Lower leg skin (tissue), 4 donors: Measurements from ENCODE around the gene ZNF844. TPM values are rescaled to one million over a fixed set of nuclear protein-coding genes. Genes with fewer than 3 reads are reported as not detected.

ENCODE experiments used
- DNase-seq, 2 donors: peaks; one replicate each; pipeline ENCODE4 v3.0.0-alpha.2; 2019; ENCODE audit warnings: low spot score in 2 of 2
- H3K4me3 ChIP-seq: fragments of 200-600 bp; sonication (generic); 2 replicates; pipeline ENCODE4 v1.5.1; 2017; ENCODE audit warnings: mild to moderate bottlenecking, low read depth; ENCODE audit not compliant: poor library complexity, severe bottlenecking
- CTCF ChIP-seq, 3 donors: fragments of 450-650 bp; IDR thresholded peaks; one replicate each; pipeline ENCODE4 v1.5.1; 2016; ENCODE audit warnings: antibody characterized with exemption in 3 of 3, mild to moderate bottlenecking in 3 of 3, moderate library complexity in 2 of 3
- POLR2A ChIP-seq, 2 donors: fragments of 450-650 bp; IDR thresholded peaks; one replicate each; pipeline ENCODE4 v1.6.1; 2016 to 2017; ENCODE audit warnings: antibody characterized with exemption in 2 of 2, mild to moderate bottlenecking in 1 of 2, moderate library complexity in 1 of 2
- WGBS, 2 donors: methylation state at CpG; one replicate each; pipeline ENCODE4 v1.1.5; 2018; 5-methylcytosine and 5-hydroxymethylcytosine counted together
- intact Hi-C: fragments of 100-400 bp; cut with DNase I; formaldehyde crosslinking; loops from one replicate; pipeline ENCODE4 v1.15.0; 2023; ENCODE audit warnings: low total_unique reads
- total RNA-seq, 4 donors: library from RNA; depleted of rRNA; stranded (reverse); fragments of >200 nt; gene quantifications; one replicate each; pipeline ENCODE4 v1.1.0, GENCODE V29; 2016

Gene ZNF844
- total RNA-seq, 4 donors from 2014 or later, result 10.1 to 20.8 (median 14.6) TPM

GRCh38 chr19:12035220-12036172 lies 29.0 kb upstream of the ZNF844 start, which contains the start of gene ZNF433:
ZNF433 (minus strand) TSS chr19:12035679; CDS start chr19:12035539, 140 bp downstream.
- WGBS, 2 donors, result 0% methylated on average over 35 to 45 of the region's 68 CpGs
- TF ChIP-seq CTCF (IDR thresholded peaks at IDR 0.05) (no peak), POLR2A (IDR thresholded peaks at IDR 0.05) (no peak)
- intact Hi-C loops, result no loop called here
- peak within 1 kb of the TSS; percentile 70 for H3K4me3 ChIP-seq
- peak; percentile 96 to 99 for DNase-seq

- DNase-seq, result no peak
- intact Hi-C loops, result no loop called here
- no peak for TF ChIP-seq CTCF (IDR thresholded peaks at IDR 0.05)
- no peak for TF ChIP-seq POLR2A (IDR thresholded peaks at IDR 0.05)
- no peak overlapping the region for H3K4me3 ChIP-seq
Measured at GRCh38 chr19:12042893-12043292, 21.6 kb upstream of the ZNF844 start.

GRCh38 chr19:12043752-12044422 lies 20.6 kb upstream of the ZNF844 start:
- intact Hi-C loops, result no loop called here
- no peak for DNase-seq
- TF ChIP-seq CTCF (IDR thresholded peaks at IDR 0.05) (no peak), POLR2A (IDR thresholded peaks at IDR 0.05) (no peak)
- 89 to 96% methylated on average over 5 of the region's 5 CpGs for WGBS, 2 donors
- no peak overlapping the region for H3K4me3 ChIP-seq

GRCh38 chr19:12047868-12048267 lies 16.7 kb upstream of the ZNF844 start:
- H3K4me3 ChIP-seq, result no peak overlapping the region
- no peak for DNase-seq
- TF ChIP-seq CTCF (IDR thresholded peaks at IDR 0.05) (no peak), POLR2A (IDR thresholded peaks at IDR 0.05) (no peak)
- 97 to 100% methylated on average over 2 of the region's 2 CpGs for WGBS, 2 donors
- intact Hi-C loops, result no loop called here

GRCh38 chr19:12052091-12052496 lies 12.4 kb upstream of the ZNF844 start:
- H3K4me3 ChIP-seq, result peak overlapping the region; percentile 63
- intact Hi-C loops, result no loop called here
- peak in 1 of 2 donors; percentile 48 for DNase-seq
- TF ChIP-seq POLR2A (IDR thresholded peaks at IDR 0.05) (no peak), CTCF (IDR thresholded peaks at IDR 0.05) (no peak)
- 1% methylated on average over 14 of the region's 14 CpGs for WGBS, 2 donors
